HG02943 (cell line): Measurements from ENCODE around the gene RDH16.
"Not testable (repeated sequence)": the region's sequence is repeated elsewhere in the genome, so short reads cannot be mapped to it uniquely, and the experiment has no call there.

Experiments
- ATAC-seq: cut with Tn5 transposase; IDR thresholded peaks from one replicate; pipeline ENCODE4 v1.9.1; 2021; ENCODE audit warnings: mild to moderate bottlenecking, low read depth, moderate library complexity; ENCODE audit not compliant: unreplicated experiment

Gene RDH16

GRCh38 chr12:56989861-56990610, 32.6 kb upstream of the RDH16 start:
- no peak for ATAC-seq

GRCh38 chr12:56988207-56988739, 30.9 kb upstream of the RDH16 start:
- ATAC-seq = no peak

- no peak for ATAC-seq
Measured at GRCh38 chr12:56987551-56988053, 30.2 kb upstream of the RDH16 start.

GRCh38 chr12:56987011-56987410, 29.6 kb upstream of the RDH16 start:
- ATAC-seq = no peak

- not testable (repeated sequence) for ATAC-seq
Measured at GRCh38 chr12:56985714-56986113, 28.3 kb upstream of the RDH16 start.

- ATAC-seq = no peak
Measured at GRCh38 chr12:56983386-56983785, 26.0 kb upstream of the RDH16 start.

GRCh38 chr12:56982578-56983236, 25.3 kb upstream of the RDH16 start:
- ATAC-seq = not testable (repeated sequence)

GRCh38 chr12:56980941-56981530, 23.6 kb upstream of the RDH16 start:
- ATAC-seq = no peak

- no peak for ATAC-seq
Measured at GRCh38 chr12:56980268-56980667, 22.9 kb upstream of the RDH16 start.

- no peak for ATAC-seq
Measured at GRCh38 chr12:56979628-56980027, 22.2 kb upstream of the RDH16 start.

GRCh38 chr12:56978397-56979138, 21.2 kb upstream of the RDH16 start:
- ATAC-seq = no peak

- not testable (repeated sequence) for ATAC-seq
Measured at GRCh38 chr12:56977361-56977760, 20.0 kb upstream of the RDH16 start.

GRCh38 chr12:56974224-56974623, 16.8 kb upstream of the RDH16 start:
- ATAC-seq = not testable (repeated sequence)

- ATAC-seq = not testable (repeated sequence)
Measured at GRCh38 chr12:56968910-56969309, 11.5 kb upstream of the RDH16 start.

- not testable (repeated sequence) for ATAC-seq
Measured at GRCh38 chr12:56965997-56966642, 8.7 kb upstream of the RDH16 start.

GRCh38 chr12:56965124-56965523, 7.7 kb upstream of the RDH16 start:
- not testable (repeated sequence) for ATAC-seq

GRCh38 chr12:56963557-56963956, 6.1 kb upstream of the RDH16 start:
- not testable (repeated sequence) for ATAC-seq

- not testable (repeated sequence) for ATAC-seq
Measured at GRCh38 chr12:56962247-56962646, 4.8 kb upstream of the RDH16 start.

- ATAC-seq = no peak
Measured at GRCh38 chr12:56958422-56958821, 1.0 kb upstream of the RDH16 start.
